ENCODE measurements around the gene ZBTB46. TPM values are rescaled to one million over a fixed set of nuclear protein-coding genes. Genes with fewer than 3 reads are reported as not detected.

The ZBTB46 gene
- total RNA-seq, 6 experiments from 2014 or later = 0.38 to 1.1 (median 0.64) TPM

DNA sequence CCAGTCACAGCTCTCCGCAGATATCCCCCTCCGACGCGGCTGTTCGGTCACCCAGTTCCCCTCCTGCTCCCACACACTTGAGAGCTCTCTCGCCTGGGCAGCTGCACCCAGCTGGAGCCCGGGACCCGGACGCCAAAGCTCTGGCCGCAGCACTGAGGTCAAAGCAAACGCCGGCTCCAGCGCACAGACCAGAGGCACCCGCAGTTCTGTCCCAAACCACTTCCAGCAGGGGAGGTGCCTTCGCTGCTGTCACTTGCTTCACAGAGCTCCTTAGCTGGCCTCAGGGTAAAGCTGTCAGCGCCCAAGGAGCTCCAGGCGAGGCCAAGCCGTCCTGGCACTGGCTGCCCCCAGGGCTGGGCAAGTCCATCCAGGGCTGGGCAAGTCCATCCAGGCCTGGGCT lies 63.6 kb downstream of the ZBTB46 start:
- no peak for DNase-seq
- no peaks in the 10 kb centered on the region for H3K9me3 Mint-ChIP-seq
- H3K27me3 Mint-ChIP-seq (ENCODE audit: insufficient read depth) = peaks cover 20% of the 10 kb centered on the region
- no peak overlapping the region for H3K4me3 Mint-ChIP-seq
- H3K27ac Mint-ChIP-seq = no peak overlapping the region
- TF ChIP-seq, protein P1, sequence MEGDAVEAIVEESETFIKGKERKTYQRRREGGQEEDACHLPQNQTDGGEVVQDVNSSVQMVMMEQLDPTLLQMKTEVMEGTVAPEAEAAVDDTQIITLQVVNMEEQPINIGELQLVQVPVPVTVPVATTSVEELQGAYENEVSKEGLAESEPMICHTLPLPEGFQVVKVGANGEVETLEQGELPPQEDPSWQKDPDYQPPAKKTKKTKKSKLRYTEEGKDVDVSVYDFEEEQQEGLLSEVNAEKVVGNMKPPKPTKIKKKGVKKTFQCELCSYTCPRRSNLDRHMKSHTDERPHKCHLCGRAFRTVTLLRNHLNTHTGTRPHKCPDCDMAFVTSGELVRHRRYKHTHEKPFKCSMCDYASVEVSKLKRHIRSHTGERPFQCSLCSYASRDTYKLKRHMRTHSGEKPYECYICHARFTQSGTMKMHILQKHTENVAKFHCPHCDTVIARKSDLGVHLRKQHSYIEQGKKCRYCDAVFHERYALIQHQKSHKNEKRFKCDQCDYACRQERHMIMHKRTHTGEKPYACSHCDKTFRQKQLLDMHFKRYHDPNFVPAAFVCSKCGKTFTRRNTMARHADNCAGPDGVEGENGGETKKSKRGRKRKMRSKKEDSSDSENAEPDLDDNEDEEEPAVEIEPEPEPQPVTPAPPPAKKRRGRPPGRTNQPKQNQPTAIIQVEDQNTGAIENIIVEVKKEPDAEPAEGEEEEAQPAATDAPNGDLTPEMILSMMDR (IDR thresholded peaks at IDR 0.05) = no peak
- H3K4me1 Mint-ChIP-seq (ENCODE audit: low read depth) = no peaks in the 10 kb centered on the region; the same call in 1 of the 2 replicates
- no peaks in the 10 kb centered on the region for H3K36me3 Mint-ChIP-seq (ENCODE audit: low read depth)

DNA sequence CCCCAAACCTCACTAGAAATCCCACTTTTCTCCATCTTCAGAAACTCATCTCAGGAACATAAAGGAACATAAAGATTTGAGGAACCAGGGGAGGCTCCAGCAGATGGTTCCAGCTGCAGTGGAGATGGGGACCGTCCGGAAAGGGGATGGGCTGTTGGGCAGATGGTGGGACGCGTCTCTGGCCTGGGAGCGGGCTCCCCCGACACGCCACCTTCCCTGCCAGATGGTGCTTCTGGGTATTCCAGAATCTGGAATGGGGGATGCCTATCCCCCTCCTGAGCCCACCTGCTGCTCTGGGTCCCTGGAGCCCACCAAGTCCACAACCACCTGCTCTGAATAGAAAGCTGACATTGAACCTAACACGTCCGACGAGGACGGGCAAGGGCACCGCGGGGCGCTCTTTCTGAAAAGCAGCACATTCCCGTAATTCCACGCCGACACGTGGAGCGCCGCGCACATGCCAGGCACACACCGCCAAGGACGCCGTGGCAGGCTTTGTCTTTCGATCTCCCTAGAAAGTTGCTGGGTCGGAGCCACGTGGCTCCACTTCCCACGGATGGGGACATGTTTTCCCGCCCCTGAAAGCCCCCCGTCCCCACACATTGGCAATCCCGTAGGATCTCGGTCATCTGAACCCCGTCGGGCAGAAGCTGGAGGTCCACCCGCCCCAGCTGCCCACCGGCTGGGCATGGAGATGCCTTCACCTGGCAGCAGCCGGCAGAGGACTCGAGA lies 64.2 kb downstream of the ZBTB46 start:
- H3K9me3 Mint-ChIP-seq = no peaks in the 10 kb centered on the region
- peaks cover 20% of the 10 kb centered on the region for H3K27me3 Mint-ChIP-seq (ENCODE audit: insufficient read depth)
- H3K36me3 Mint-ChIP-seq (ENCODE audit: low read depth) = no peaks in the 10 kb centered on the region
- TF ChIP-seq, protein P1 (IDR thresholded peaks at IDR 0.05) = no peak
- no peak overlapping the region for H3K27ac Mint-ChIP-seq
- no peaks in the 10 kb centered on the region for H3K4me1 Mint-ChIP-seq (ENCODE audit: low read depth)
- no peak overlapping the region for H3K4me3 Mint-ChIP-seq
- no peak for DNase-seq

DNA sequence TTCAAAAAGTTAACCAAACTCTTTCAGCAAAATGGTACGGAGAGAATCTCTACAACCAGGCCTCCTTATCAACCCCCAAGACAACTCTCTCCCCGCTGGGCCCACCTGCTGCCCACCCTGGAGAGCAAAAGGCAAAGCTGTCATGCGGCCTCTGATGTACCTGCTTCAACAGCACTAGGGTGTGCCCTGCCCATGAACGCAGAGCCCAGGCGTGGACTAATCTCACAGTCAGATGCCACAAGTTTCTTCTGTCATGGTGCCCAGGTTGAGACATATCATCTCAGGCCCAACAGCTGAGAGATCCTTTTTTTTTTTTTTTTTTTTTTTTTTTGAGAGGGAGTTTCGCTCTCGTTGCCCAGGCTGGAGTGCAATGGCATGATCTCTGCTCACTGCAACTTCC lies 65.2 kb downstream of the ZBTB46 start:
- no peaks in the 10 kb centered on the region for H3K36me3 Mint-ChIP-seq (ENCODE audit: low read depth)
- DNase-seq = no peak
- H3K9me3 Mint-ChIP-seq = no peaks in the 10 kb centered on the region
- H3K27me3 Mint-ChIP-seq (ENCODE audit: insufficient read depth) = peaks cover 20% of the 10 kb centered on the region
- TF ChIP-seq, protein P1 (IDR thresholded peaks at IDR 0.05) = no peak
- H3K4me3 Mint-ChIP-seq = no peak overlapping the region
- H3K4me1 Mint-ChIP-seq (ENCODE audit: low read depth) = no peaks in the 10 kb centered on the region
- H3K27ac Mint-ChIP-seq = no peak overlapping the region

DNA sequence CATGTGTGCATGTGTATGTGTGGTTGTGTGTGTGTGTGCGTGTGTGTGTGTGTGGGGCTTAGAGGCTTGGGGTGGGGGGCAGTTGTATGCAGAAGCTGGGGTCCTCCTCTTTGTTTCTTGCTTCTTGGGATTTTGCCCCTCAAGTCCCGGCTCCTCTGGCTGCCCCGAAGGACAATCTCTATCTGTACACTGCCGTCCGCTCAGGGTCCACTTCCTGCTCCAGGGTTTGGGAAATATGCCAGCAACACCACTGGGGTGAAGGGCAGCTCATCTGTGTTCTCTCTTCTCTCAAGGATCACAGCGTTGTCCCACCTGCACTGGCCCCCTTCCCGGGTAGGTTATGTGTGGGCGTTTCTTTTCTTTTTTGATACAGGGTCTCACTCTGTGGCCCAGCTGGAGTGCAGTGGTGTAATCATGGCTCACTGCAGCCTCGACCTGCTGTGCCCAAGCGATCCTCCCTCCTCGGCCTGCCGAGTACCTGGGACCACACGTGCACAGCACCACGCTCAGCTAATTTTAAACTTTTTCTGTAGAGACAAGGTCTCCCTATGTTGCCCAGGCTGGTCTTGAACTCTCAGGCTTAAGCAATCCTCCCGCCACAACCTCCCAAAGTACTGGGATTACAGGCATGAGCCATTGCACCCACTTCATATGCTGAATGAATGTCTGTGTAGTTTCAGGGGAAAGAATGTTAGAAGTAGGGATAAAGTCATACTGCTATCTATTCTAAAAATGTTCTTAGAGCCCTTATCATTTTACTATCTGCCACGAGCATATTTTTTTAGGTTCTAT lies 65.8 kb downstream of the ZBTB46 start:
- no peak for DNase-seq
- Mint-ChIP-seq H3K4me1 (ENCODE audit: low read depth) (no peaks in the 10 kb centered on the region), H3K27me3 (ENCODE audit: insufficient read depth) (peaks cover 20% of the 10 kb centered on the region), H3K9me3 (no peaks in the 10 kb centered on the region), H3K27ac (no peak overlapping the region), H3K36me3 (ENCODE audit: low read depth) (no peaks in the 10 kb centered on the region), H3K4me3 (no peak overlapping the region)
- TF ChIP-seq, protein P1 (IDR thresholded peaks at IDR 0.05) = no peak

DNA sequence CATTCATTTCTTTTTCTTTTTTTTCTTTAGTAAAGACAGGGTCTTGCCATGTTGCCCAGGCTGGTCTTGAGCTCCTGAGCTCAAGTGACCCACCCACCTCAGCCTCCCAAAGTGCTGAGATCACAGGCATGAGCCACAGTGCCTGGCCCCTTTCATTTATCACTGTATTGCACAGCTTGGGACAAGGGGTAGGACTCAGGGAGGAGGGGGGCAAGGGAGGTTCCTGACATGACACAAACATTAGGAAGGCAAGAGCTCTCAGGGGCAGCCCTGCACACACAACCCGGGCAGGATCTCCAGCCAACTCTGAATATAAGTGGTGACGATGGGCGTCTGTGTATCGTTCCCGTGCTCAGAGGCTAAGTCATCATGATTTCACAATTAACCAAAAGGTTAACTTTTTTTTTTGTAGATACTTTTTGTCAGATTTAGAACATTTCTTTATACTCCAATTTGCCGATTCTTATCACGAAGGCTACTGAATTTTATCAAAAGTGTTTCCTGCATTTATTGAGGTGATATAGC lies 71.6 kb downstream of the ZBTB46 start:
- H3K4me3 Mint-ChIP-seq = no peak overlapping the region
- H3K4me1 Mint-ChIP-seq (ENCODE audit: low read depth) = no peaks in the 10 kb centered on the region
- H3K9me3 Mint-ChIP-seq = no peaks in the 10 kb centered on the region
- TF ChIP-seq, protein P1 (IDR thresholded peaks at IDR 0.05) = no peak
- peaks cover 28% of the 10 kb centered on the region for H3K27me3 Mint-ChIP-seq (ENCODE audit: insufficient read depth)
- no peak overlapping the region for H3K27ac Mint-ChIP-seq
- no peaks in the 10 kb centered on the region for H3K36me3 Mint-ChIP-seq (ENCODE audit: low read depth)
- DNase-seq = no peak
